Loucy (cell line): ENCODE results near the gene SLC30A9.

Source experiments
- CTCF ChIP-seq: fragments of 200-600 bp; sonication (generic); conservative IDR thresholded peaks from 2 replicates; pipeline ENCODE4 v1.5.1; 2014; ENCODE audit warnings: mild to moderate bottlenecking, antibody characterized with exemption, low read length
- EZH2phosphoT487 ChIP-seq: fragments of 200-600 bp; IDR thresholded peaks from 2 replicates; pipeline ENCODE4 v1.6.1; 2018; ENCODE audit warnings: antibody characterized with exemption, mild to moderate bottlenecking, moderate library complexity, borderline replicate concordance

- TF ChIP-seq CTCF (no peak), EZH2phosphoT487 (no peak)
Measured at GRCh38 chr4:42083816-42084215, 93.5 kb downstream of the SLC30A9 start.
